Upper lobe of right lung (tissue), 1 donor: ENCODE data around the gene UQCC3. TPM values are rescaled to one million over a fixed set of nuclear protein-coding genes. Genes with fewer than 3 reads are reported as not detected.

Experiments used
- ATAC-seq: fragments of 200-7000 bp; cut with Tn5 transposase; one replicate; pipeline ENCODE4 v1.9.1; 2020; ENCODE audit warnings: mild to moderate bottlenecking, moderate library complexity
- DNase-seq: peaks from one replicate; pipeline ENCODE4 v3.0.0-alpha.2; 2020
- H3K27ac ChIP-seq: fragments of 200-600 bp; one replicate; pipeline ENCODE4 v1.8.0; 2022
- H3K27me3 ChIP-seq: fragments of 200-600 bp; one replicate; pipeline ENCODE4 v1.8.0; 2022; ENCODE audit warnings: mild to moderate bottlenecking
- H3K36me3 ChIP-seq: fragments of 200-600 bp; one replicate; pipeline ENCODE4 v1.8.0; 2022
- H3K4me1 ChIP-seq: fragments of 200-600 bp; one replicate; pipeline ENCODE4 v1.8.0; 2022
- H3K4me3 ChIP-seq: fragments of 200-600 bp; one replicate; pipeline ENCODE4 v1.8.0; 2022; ENCODE audit warnings: mild to moderate bottlenecking
- H3K9me3 ChIP-seq: fragments of 200-600 bp; one replicate; pipeline ENCODE4 v1.8.0; 2022
- CTCF ChIP-seq: fragments of 200-600 bp; IDR thresholded peaks from one replicate; pipeline ENCODE4 v1.8.0; 2022; ENCODE audit warnings: antibody characterized with exemption
- intact Hi-C: fragments of 100-400 bp; cut with DNase I; formaldehyde crosslinking; loops from one replicate; pipeline ENCODE4 v1.11.0; 2022
- total RNA-seq: library from RNA; stranded (reverse); fragmentation: NEBNext Ultra II Directional; extraction: Animal tissue kit (Norgen Biotek cat#: 25700); gene quantifications from one replicate; pipeline ENCODE4 v1.2.1, GENCODE V29; 2021
- donor health status: DM: no; HTN: yes; CAD: no; lungs with severe emphysema.

The UQCC3 gene
- total RNA-seq, 1 donor from 2014 or later, result 5.7 TPM

GRCh38 chr11:62719302-62719978 is 48.0 kb downstream of the UQCC3 start:
- Histone ChIP-seq H3K4me1 (peaks cover 16% of the 10 kb centered on the region), H3K27ac (no peak overlapping the region), H3K36me3 (peaks cover 99% of the 10 kb centered on the region), H3K27me3 (no peaks in the 10 kb centered on the region), H3K4me3 (no peak overlapping the region), H3K9me3 (no peaks in the 10 kb centered on the region)
- intact Hi-C loops, result no loop called here
- ATAC-seq (no peak), DNase-seq (no peak)
- TF ChIP-seq CTCF, result no peak

- Histone ChIP-seq H3K27ac (no peak overlapping the region), H3K4me3 (no peak overlapping the region), H3K36me3 (peaks cover 77% of the 10 kb centered on the region), H3K9me3 (no peaks in the 10 kb centered on the region), H3K4me1 (peaks cover 25% of the 10 kb centered on the region), H3K27me3 (no peaks in the 10 kb centered on the region)
- ATAC-seq (peak; percentile 28), DNase-seq (no peak)
- intact Hi-C loops, result no loop called here
- no peak for TF ChIP-seq CTCF
Observed at GRCh38 chr11:62721994-62722393, 50.5 kb downstream of the UQCC3 start.

Other genes starting within 250 kb of the UQCC3 start
- gene AHNAK, start 124.9 kb upstream of the UQCC3 start, total RNA-seq, result 819 TPM
- gene EEF1G, start 97.8 kb upstream of the UQCC3 start, total RNA-seq, result 847 TPM
- 17.6 TPM for gene TUT1, start 80.2 kb upstream of the UQCC3 start, total RNA-seq
- gene MTA2, start 69.8 kb upstream of the UQCC3 start, total RNA-seq, result 75.0 TPM
- gene EML3, start 58.9 kb upstream of the UQCC3 start, total RNA-seq, result 91.1 TPM
- gene ROM1, start 58.4 kb upstream of the UQCC3 start, total RNA-seq, result 5.2 TPM
- gene B3GAT3, start 49.7 kb upstream of the UQCC3 start, total RNA-seq, result 40.1 TPM
- gene GANAB, start 25.1 kb upstream of the UQCC3 start, total RNA-seq, result 229 TPM
- 18.8 TPM for gene INTS5, start 18.4 kb upstream of the UQCC3 start, total RNA-seq
- 41.7 TPM for gene C11orf98, start 6.5 kb upstream of the UQCC3 start, total RNA-seq
- 14.6 TPM for gene CSKMT, start 6.4 kb upstream of the UQCC3 start, total RNA-seq
- gene LBHD1, start 594 bp downstream of the UQCC3 start, total RNA-seq, result 6.1 TPM
- gene UBXN1, start 7.4 kb downstream of the UQCC3 start, total RNA-seq, result 95.2 TPM
- gene LRRN4CL, start 17.9 kb downstream of the UQCC3 start, total RNA-seq, result 2.0 TPM
- 65.6 TPM for gene BSCL2, start 35.8 kb downstream of the UQCC3 start, total RNA-seq
- not detected for gene GNG3, start 36.0 kb downstream of the UQCC3 start, total RNA-seq
- 43.1 TPM for gene HNRNPUL2, start 55.8 kb downstream of the UQCC3 start, total RNA-seq
- 31.3 TPM for gene TTC9C, start 56.8 kb downstream of the UQCC3 start, total RNA-seq
- gene ZBTB3, start 82.5 kb downstream of the UQCC3 start, total RNA-seq, result 12.5 TPM
- 54.7 TPM for gene POLR2G, start 89.9 kb downstream of the UQCC3 start, total RNA-seq
- gene TAF6L, start 99.7 kb downstream of the UQCC3 start, total RNA-seq, result 23.9 TPM
- 52.4 TPM for gene TMEM179B, start 115.7 kb downstream of the UQCC3 start, total RNA-seq
- 14.8 TPM for gene TMEM223, start 120.3 kb downstream of the UQCC3 start, total RNA-seq
- 96.2 TPM for gene NXF1, start 133.8 kb downstream of the UQCC3 start, total RNA-seq
- 40.9 TPM for gene STX5, start 160.4 kb downstream of the UQCC3 start, total RNA-seq
- gene TEX54, start 161.2 kb downstream of the UQCC3 start, total RNA-seq, result not detected
- gene WDR74, start 167.9 kb downstream of the UQCC3 start, total RNA-seq, result 43.9 TPM
- 255 TPM for gene SLC3A2, start 209.2 kb downstream of the UQCC3 start, total RNA-seq
- gene CHRM1, start 249.7 kb downstream of the UQCC3 start, total RNA-seq, result 4.7 TPM